ENCODE data around the gene KCNN2. TPM values are rescaled to one million over a fixed set of nuclear protein-coding genes. Genes with fewer than 3 reads are reported as not detected.

The KCNN2 gene
- polyA plus RNA-seq, 1 experiment = 4.6 TPM

- no peak for DNase-seq (ENCODE audit: low read depth)
- TF ChIP-seq CTCF (IDR thresholded peaks at IDR 0.05; ENCODE audit: insufficient read depth, low read depth, low read length) = no peak
- H3K27me3 ChIP-seq (ENCODE audit: control insufficient read depth, insufficient read depth, low read length) = no peaks in the 10 kb centered on the region
- H3K4me3 ChIP-seq (ENCODE audit: low read depth, low read length) = no peak overlapping the region
- POLR2A ChIA-PET = no interaction called here
- no peaks in the 10 kb centered on the region for H3K36me3 ChIP-seq (ENCODE audit: control insufficient read depth, insufficient read depth, low read length)
- CTCF ChIA-PET = interaction anchor here (1.1 kb wide), 1 partner anchor 8 kb away, joined by 3 read pairs; no protein-coding TSS in a partner anchor
These were observed 142.7 kb downstream of the KCNN2 start for GRCh38 chr5:114504560-114504959.

- ChIA-PET POLR2A (no interaction called here), CTCF (no interaction called here)
- no peak for DNase-seq (ENCODE audit: low read depth)
- Histone ChIP-seq H3K36me3 (ENCODE audit: control insufficient read depth, insufficient read depth, low read length) (no peaks in the 10 kb centered on the region), H3K27me3 (ENCODE audit: control insufficient read depth, insufficient read depth, low read length) (no peaks in the 10 kb centered on the region), H3K4me3 (ENCODE audit: low read depth, low read length) (no peak overlapping the region)
- TF ChIP-seq CTCF (IDR thresholded peaks at IDR 0.05; ENCODE audit: insufficient read depth, low read depth, low read length) = no peak
These were observed 162.4 kb downstream of the KCNN2 start for GRCh38 chr5:114524221-114524620.

GRCh38 chr5:114544561-114544960 is 182.7 kb downstream of the KCNN2 start:
- DNase-seq (ENCODE audit: low read depth) = no peak
- ChIA-PET POLR2A (no interaction called here), CTCF (interaction anchor here (0.5 kb wide), 1 partner anchor 98 kb away, joined by 4 read pairs; no protein-coding TSS in a partner anchor)
- Histone ChIP-seq H3K36me3 (ENCODE audit: control insufficient read depth, insufficient read depth, low read length) (no peaks in the 10 kb centered on the region), H3K4me3 (ENCODE audit: low read depth, low read length) (no peak overlapping the region), H3K27me3 (ENCODE audit: control insufficient read depth, insufficient read depth, low read length) (no peaks in the 10 kb centered on the region)
- TF ChIP-seq CTCF (IDR thresholded peaks at IDR 0.05; ENCODE audit: insufficient read depth, low read depth, low read length) = no peak
